GM21723 (cell line): ENCODE measurements around the gene LRRC37A3.
A peak's percentile ranks its signal among the peaks of the same experiment; 100 is the strongest.
"Not testable (repeated sequence)": the region's sequence is repeated elsewhere in the genome, so short reads cannot be mapped to it uniquely, and the experiment has no call there.

ENCODE experiments used
- ATAC-seq: cut with Tn5 transposase; IDR thresholded peaks from one replicate; pipeline ENCODE4 v1.9.1; 2021; ENCODE audit warnings: mild to moderate bottlenecking, moderate library complexity; ENCODE audit not compliant: unreplicated experiment

LRRC37A3 gene

GRCh38 chr17:64919289-64920025 lies at the start of gene LRRC37A3:
TSS of gene LRRC37A3 (minus strand) at chr17:64919478. CDS start at chr17:64897257, 22,221 bp downstream.
- peak; percentile 91 for ATAC-seq

GRCh38 chr17:64965873-64966287 lies 46.6 kb upstream of the LRRC37A3 start:
- peak; percentile 89 for ATAC-seq

- ATAC-seq, result not testable (repeated sequence)
These were observed 46.1 kb upstream of the LRRC37A3 start for GRCh38 chr17:64965256-64965872.

- ATAC-seq, result no peak
These were observed 45.5 kb upstream of the LRRC37A3 start for GRCh38 chr17:64964796-64965195.

GRCh38 chr17:64963814-64964213 lies 44.5 kb upstream of the LRRC37A3 start:
- ATAC-seq, result not testable (repeated sequence)

GRCh38 chr17:64961563-64962378 lies 42.5 kb upstream of the LRRC37A3 start:
- peak; percentile 41 for ATAC-seq

- ATAC-seq, result no peak
These were observed 32.6 kb upstream of the LRRC37A3 start for GRCh38 chr17:64951877-64952276.

GRCh38 chr17:64950871-64951270 lies 31.6 kb upstream of the LRRC37A3 start:
- no peak for ATAC-seq

GRCh38 chr17:64947152-64947551 lies 27.9 kb upstream of the LRRC37A3 start:
- no peak for ATAC-seq

- no peak for ATAC-seq
These were observed 22.5 kb upstream of the LRRC37A3 start for GRCh38 chr17:64941761-64942160.

- no peak for ATAC-seq
These were observed 21.8 kb upstream of the LRRC37A3 start for GRCh38 chr17:64941045-64941444.

GRCh38 chr17:64940055-64940454 lies 20.8 kb upstream of the LRRC37A3 start:
- ATAC-seq, result no peak

- ATAC-seq, result no peak
These were observed 19.7 kb upstream of the LRRC37A3 start for GRCh38 chr17:64938925-64939474.

GRCh38 chr17:64938290-64938689 lies 19.0 kb upstream of the LRRC37A3 start:
- ATAC-seq, result no peak

GRCh38 chr17:64936117-64936516 lies 16.8 kb upstream of the LRRC37A3 start:
- ATAC-seq, result no peak

GRCh38 chr17:64934284-64934778 lies 15.1 kb upstream of the LRRC37A3 start:
- ATAC-seq, result not testable (repeated sequence)

GRCh38 chr17:64932850-64933249 lies 13.6 kb upstream of the LRRC37A3 start:
- ATAC-seq, result not testable (repeated sequence)

GRCh38 chr17:64930374-64930773 lies 11.1 kb upstream of the LRRC37A3 start:
- ATAC-seq, result not testable (repeated sequence)

GRCh38 chr17:64929419-64930209 lies 10.3 kb upstream of the LRRC37A3 start:
- ATAC-seq, result not testable (repeated sequence)

- not testable (repeated sequence) for ATAC-seq
These were observed 9.4 kb upstream of the LRRC37A3 start for GRCh38 chr17:64928701-64929100.
